CD4-positive, alpha-beta T cell treated with Interleukin-6 for 4 hours (primary cell): ENCODE data around the gene AGPAT4.
"Not testable (repeated sequence)": the region's sequence is repeated elsewhere in the genome, so short reads cannot be mapped to it uniquely, and the experiment has no call there.

Experiments
- DNase-seq: peaks from one replicate; pipeline ENCODE4 v3.0.0-alpha.2; 2020; ENCODE audit warnings: mixed read lengths

AGPAT4 gene

GRCh38 chr6:161273752-161274487 is at the start of gene AGPAT4:
AGPAT4 (minus strand) TSS chr6:161274061; CDS start chr6:161232213, 41,848 bp downstream.
- DNase-seq, result peak; percentile 74

- no peak for DNase-seq
These were observed 45.4 kb upstream of the AGPAT4 start for GRCh38 chr6:161319231-161319630.

- no peak for DNase-seq
These were observed 44.6 kb upstream of the AGPAT4 start for GRCh38 chr6:161318456-161318855.

GRCh38 chr6:161316531-161316930 is 42.7 kb upstream of the AGPAT4 start:
- no peak for DNase-seq

- not testable (repeated sequence) for DNase-seq
These were observed 41.5 kb upstream of the AGPAT4 start for GRCh38 chr6:161315246-161315917.

- DNase-seq, result not testable (repeated sequence)
These were observed 40.8 kb upstream of the AGPAT4 start for GRCh38 chr6:161314541-161315245.

GRCh38 chr6:161313940-161314509 is 40.2 kb upstream of the AGPAT4 start:
- no peak for DNase-seq

GRCh38 chr6:161313475-161313874 is 39.6 kb upstream of the AGPAT4 start:
- not testable (repeated sequence) for DNase-seq

GRCh38 chr6:161309774-161310173 is 35.9 kb upstream of the AGPAT4 start:
- DNase-seq, result not testable (repeated sequence)

- DNase-seq, result no peak
These were observed 34.3 kb upstream of the AGPAT4 start for GRCh38 chr6:161308075-161308655.

GRCh38 chr6:161305860-161306259 is 32.0 kb upstream of the AGPAT4 start:
- DNase-seq, result no peak

GRCh38 chr6:161303628-161304340 is 29.9 kb upstream of the AGPAT4 start:
- no peak for DNase-seq

- DNase-seq, result no peak
These were observed 29.1 kb upstream of the AGPAT4 start for GRCh38 chr6:161302949-161303348.

GRCh38 chr6:161301338-161301737 is 27.5 kb upstream of the AGPAT4 start:
- DNase-seq, result no peak

- DNase-seq, result no peak
These were observed 27.0 kb upstream of the AGPAT4 start for GRCh38 chr6:161300823-161301222.

GRCh38 chr6:161299726-161300125 is 25.9 kb upstream of the AGPAT4 start:
- no peak for DNase-seq

GRCh38 chr6:161295784-161296183 is 21.9 kb upstream of the AGPAT4 start:
- no peak for DNase-seq

- no peak for DNase-seq
These were observed 18.9 kb upstream of the AGPAT4 start for GRCh38 chr6:161292650-161293281.

- DNase-seq, result no peak
These were observed 18.3 kb upstream of the AGPAT4 start for GRCh38 chr6:161292145-161292544.

GRCh38 chr6:161290751-161291150 is 16.9 kb upstream of the AGPAT4 start:
- no peak for DNase-seq

- DNase-seq, result no peak
These were observed 10.8 kb upstream of the AGPAT4 start for GRCh38 chr6:161284653-161285052.

- no peak for DNase-seq
These were observed 7.2 kb upstream of the AGPAT4 start for GRCh38 chr6:161281092-161281491.
